Activated CD4-positive, alpha-beta T cell treated with anti-CD3 and anti-CD28 coated beads for 24 hours (primary cell): ENCODE data around the gene CD34.

Source experiments
- DNase-seq, 2 donors: peaks; one replicate each; pipeline ENCODE4 v3.0.0-alpha.2; 2020; ENCODE audit warnings: low read depth in 2 of 2

Gene CD34

GRCh38 chr1:207854001-207854400 lies 56.9 kb downstream of the CD34 start:
- no peak for DNase-seq

GRCh38 chr1:207853372-207853757 lies 57.6 kb downstream of the CD34 start:
- no peak for DNase-seq

GRCh38 chr1:207852576-207853371 lies 58.2 kb downstream of the CD34 start:
- DNase-seq, result no peak

GRCh38 chr1:207851696-207852095 lies 59.2 kb downstream of the CD34 start:
- DNase-seq, result no peak

- DNase-seq, result no peak
Observed at GRCh38 chr1:207850621-207851407, 60.1 kb downstream of the CD34 start.

GRCh38 chr1:207849646-207850045 lies 61.3 kb downstream of the CD34 start:
- no peak for DNase-seq

GRCh38 chr1:207849016-207849415 lies 61.9 kb downstream of the CD34 start:
- no peak for DNase-seq

GRCh38 chr1:207848234-207848633 lies 62.7 kb downstream of the CD34 start:
- DNase-seq, result no peak

GRCh38 chr1:207847116-207847515 lies 63.8 kb downstream of the CD34 start:
- DNase-seq, result no peak

- DNase-seq, result no peak
Observed at GRCh38 chr1:207845109-207845508, 65.8 kb downstream of the CD34 start.

- DNase-seq, result no peak
Observed at GRCh38 chr1:207844371-207844770, 66.6 kb downstream of the CD34 start.

- no peak for DNase-seq
Observed at GRCh38 chr1:207842506-207842905, 68.4 kb downstream of the CD34 start.

- no peak for DNase-seq
Observed at GRCh38 chr1:207841901-207842300, 69.0 kb downstream of the CD34 start.

GRCh38 chr1:207841293-207841692 lies 69.6 kb downstream of the CD34 start:
- no peak for DNase-seq

GRCh38 chr1:207840380-207840779 lies 70.5 kb downstream of the CD34 start:
- no peak for DNase-seq

GRCh38 chr1:207839083-207839413 lies 71.9 kb downstream of the CD34 start:
- no peak for DNase-seq

- DNase-seq, result no peak
Observed at GRCh38 chr1:207838156-207839082, 72.5 kb downstream of the CD34 start.

GRCh38 chr1:207837673-207838072 lies 73.3 kb downstream of the CD34 start:
- no peak for DNase-seq

GRCh38 chr1:207836591-207837347 lies 74.2 kb downstream of the CD34 start:
- no peak for DNase-seq

GRCh38 chr1:207835958-207836357 lies 75.0 kb downstream of the CD34 start:
- no peak for DNase-seq

GRCh38 chr1:207833956-207834660 lies 76.8 kb downstream of the CD34 start:
- DNase-seq, result no peak
